Spleen (tissue), 11 donors: ENCODE data around the gene SLC25A28. TPM values are rescaled to one million over a fixed set of nuclear protein-coding genes. Genes with fewer than 3 reads are reported as not detected.

Experiments used
- DNase-seq: peaks from one replicate; pipeline ENCODE4 v3.0.0-alpha.2; 2020
- H3K27ac ChIP-seq, 8 donors: fragments of 200-600 bp; sonication (generic) in 7 of 8; 1 replicate in 4 of 8; 2 replicates in 4 of 8; pipeline versions ENCODE4 v1.5.0 to v1.8.0; 2016 to 2021; ENCODE audit warnings: inconsistent platforms in 4 of 8, mild to moderate bottlenecking in 4 of 8, moderate library complexity in 1 of 8
- H3K27me3 ChIP-seq, 7 donors: fragments of 200-600 bp; sonication (generic) in 6 of 7; replicated peaks in 1 of 7; 1 replicate in 4 of 7; 2 replicates in 3 of 7; pipeline versions ENCODE4 v1.5.0 to v1.8.0; 2016 to 2021; ENCODE audit warnings: inconsistent platforms in 3 of 7, mild to moderate bottlenecking in 1 of 7
- H3K36me3 ChIP-seq, 6 donors: fragments of 200-600 bp; sonication (generic) in 5 of 6; 1 replicate in 4 of 6; 2 replicates in 2 of 6; pipeline versions ENCODE4 v1.5.0 to v1.8.0; 2016 to 2021; ENCODE audit warnings: inconsistent platforms in 2 of 6
- H3K4me1 ChIP-seq, 6 donors: fragments of 200-600 bp; sonication (generic) in 5 of 6; 1 replicate in 3 of 6; 2 replicates in 3 of 6; pipeline versions ENCODE4 v1.5.0 to v1.8.0; 2016 to 2021; ENCODE audit warnings: inconsistent platforms in 3 of 6
- H3K4me3 ChIP-seq, 8 donors: fragments of 200-600 bp; sonication (generic) in 7 of 8; 1 replicate in 4 of 8; 2 replicates in 4 of 8; pipeline versions ENCODE4 v1.5.0 to v1.8.0; 2016 to 2021; ENCODE audit warnings: inconsistent platforms in 4 of 8, mild to moderate bottlenecking in 4 of 8, moderate library complexity in 2 of 8
- H3K9me3 ChIP-seq, 8 donors: fragments of 200-600 bp; sonication (generic) in 7 of 8; 1 replicate in 4 of 8; 2 replicates in 4 of 8; pipeline versions ENCODE4 v1.5.0 to v1.8.0; 2016 to 2021; ENCODE audit warnings: inconsistent platforms in 4 of 8
- CTCF ChIP-seq, 11 experiments: fragments of 200-600 bp in 7 of 11; fragments of 450-650 bp in 4 of 11; sonication (generic) in 4 of 11; IDR thresholded peaks in 8 of 11; conservative IDR thresholded peaks in 3 of 11; 1 replicate in 7 of 11; 2 replicates in 4 of 11; pipeline versions ENCODE4 v1.4.0 to v1.8.0; 2016 to 2021; ENCODE audit warnings: antibody characterized with exemption in 11 of 11, inconsistent platforms in 4 of 11, mild to moderate bottlenecking in 1 of 11
- POLR2A ChIP-seq, 3 donors: fragments of 450-650 bp; IDR thresholded peaks; one replicate each; pipeline ENCODE4 v1.5.1; 2017; ENCODE audit warnings: antibody characterized with exemption in 3 of 3, mild to moderate bottlenecking in 1 of 3
- POLR2AphosphoS5 ChIP-seq, 3 donors: sonication (generic); formaldehyde crosslinking; IDR thresholded peaks; one replicate each; pipeline ENCODE4 v1.5.1; 2017; ENCODE audit warnings: antibody characterized with exemption in 3 of 3
- WGBS, 5 donors: extraction: QIAGEN DNeasy Blood & Tissue Kit in 3 of 5; methylation state at CpG; one replicate each; pipeline versions ENCODE4 v1.1.5 to v1.1.7; 2013 to 2018; 5-methylcytosine and 5-hydroxymethylcytosine counted together
- intact Hi-C: fragments of 100-400 bp; cut with DNase I; formaldehyde crosslinking; loops from one replicate; pipeline ENCODE4 v1.15.0; 2023; ENCODE audit warnings: low total_unique reads
- polyA plus RNA-seq, 3 donors: library from polyadenylated mRNA; stranded (reverse); fragments of 200-250 nt; gene quantifications; one replicate each; pipeline ENCODE4 v1.2.1, GENCODE V29; 2013
- total RNA-seq, 7 donors: library from RNA; depleted of rRNA in 3 of 7; stranded (reverse); fragments of >200 nt in 3 of 7; fragmentation: NEBNext Ultra II Directional in 4 of 7; extraction: Animal tissue kit (Norgen Biotek cat#: 25700) in 4 of 7; gene quantifications; one replicate each; pipeline versions ENCODE4 v1.1.0 to v1.2.1, GENCODE V29; 2016 to 2021
- donor health status: healthy with polysubstance abuse.
- donor health status: DM: no; HTN: no; CAD: no; lungs with moderate emphysema.
- donor health status: DM: no; HTN: no; CAD: no.
- donor health status: Bipolar disorder and iron deficiency.
- donor health status: healthy.
- donor health status: DM: no; HTN: no; CAD: no.
- donor health status: DM: yes; HTN: yes; CAD: no.

SLC25A28 gene
- total and polyA plus RNA-seq, 10 donors = 33.9 to 120 (median 56.3) TPM

DNA sequence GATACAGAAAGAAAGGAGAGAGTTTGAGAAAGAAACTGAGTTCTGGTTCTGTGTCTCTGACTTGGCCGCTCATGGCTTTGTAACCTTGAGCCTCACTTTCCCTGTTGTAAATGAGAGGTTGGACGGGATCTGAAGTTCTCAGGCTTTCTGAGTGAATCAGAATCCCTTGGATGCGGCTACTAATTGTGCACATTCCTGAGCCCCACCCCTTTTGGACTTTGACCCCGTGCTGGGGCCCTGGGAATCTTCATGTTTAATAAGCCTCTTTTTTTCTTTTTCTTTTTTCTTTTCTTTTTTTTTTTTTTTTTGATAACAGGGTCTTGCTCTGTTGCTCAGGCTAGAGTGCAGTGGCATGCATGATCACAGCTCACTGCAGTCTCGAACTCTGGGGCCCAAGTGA is 26.9 kb downstream of the SLC25A28 start:
- Histone ChIP-seq H3K36me3 (no peaks in the 10 kb centered on the region), H3K27ac (no peak overlapping the region)
- DNase-seq = no peak

GRCh38 chr10:99590799-99591198 is 29.4 kb downstream of the SLC25A28 start:
- H3K27ac ChIP-seq = no peak overlapping the region
- H3K4me3 ChIP-seq = no peak overlapping the region
- no peaks in the 10 kb centered on the region for H3K27me3 ChIP-seq
- no peaks in the 10 kb centered on the region for H3K36me3 ChIP-seq
- no peaks in the 10 kb centered on the region for H3K9me3 ChIP-seq
- TF ChIP-seq POLR2AphosphoS5 (IDR thresholded peaks at IDR 0.05) (no peak), CTCF (IDR thresholded peaks at IDR 0.05 in 8 of 11, conservative IDR thresholded peaks at IDR 0.05 in 3 of 11) (no peak), POLR2A (IDR thresholded peaks at IDR 0.05) (no peak)
- WGBS, 5 donors = 92 to 95% (median 94%) methylated on average over 7 of the region's 7 CpGs
- DNase-seq = no peak
- intact Hi-C loops = no loop called here
- H3K4me1 ChIP-seq = no peaks in the 10 kb centered on the region

More for the DNA sequence above, 26.9 kb downstream of the SLC25A28 start:
- H3K4me1 ChIP-seq = no peaks in the 10 kb centered on the region
- intact Hi-C loops = no loop called here
- H3K4me3 ChIP-seq = no peak overlapping the region
- no peaks in the 10 kb centered on the region for H3K27me3 ChIP-seq
- no peaks in the 10 kb centered on the region for H3K9me3 ChIP-seq
- no peak for TF ChIP-seq POLR2A (IDR thresholded peaks at IDR 0.05)
- no peak for TF ChIP-seq POLR2AphosphoS5 (IDR thresholded peaks at IDR 0.05)
- no peak for TF ChIP-seq CTCF (IDR thresholded peaks at IDR 0.05 in 8 of 11, conservative IDR thresholded peaks at IDR 0.05 in 3 of 11)
- WGBS, 5 donors = 75 to 88% (median 80%) methylated on average over 5 of the region's 5 CpGs

DNA sequence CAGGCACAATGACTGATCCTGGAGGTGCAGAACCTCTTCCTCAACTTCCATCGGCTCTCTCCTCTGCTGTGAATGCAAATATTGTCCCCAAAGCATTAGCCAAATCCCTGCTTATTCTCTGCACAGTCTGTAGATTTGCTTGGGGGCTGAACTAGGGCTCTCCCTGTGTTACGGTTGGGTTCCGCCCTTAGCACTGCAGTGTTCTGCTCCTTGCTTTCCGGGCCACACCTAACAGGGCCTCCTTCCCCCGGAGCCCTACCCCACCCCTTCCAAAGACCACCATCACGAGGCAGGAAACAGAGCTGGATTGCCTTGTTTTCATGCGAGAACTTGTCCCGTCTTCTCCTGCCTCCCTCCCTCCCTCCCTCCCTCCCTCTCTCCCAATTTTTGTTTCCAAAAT is 36.6 kb downstream of the SLC25A28 start:
- Histone ChIP-seq H3K4me3 (no peak overlapping the region), H3K27me3 (no peaks in the 10 kb centered on the region), H3K27ac (no peak overlapping the region), H3K4me1 (no peaks in the 10 kb centered on the region), H3K36me3 (no peaks in the 10 kb centered on the region), H3K9me3 (no peaks in the 10 kb centered on the region)
- no peak for DNase-seq
- intact Hi-C loops = no loop called here
- 63 to 82% (median 76%) methylated on average over 8 of the region's 8 CpGs for WGBS, 5 donors
- TF ChIP-seq POLR2A (IDR thresholded peaks at IDR 0.05) (no peak), POLR2AphosphoS5 (IDR thresholded peaks at IDR 0.05) (no peak), CTCF (IDR thresholded peaks at IDR 0.05 in 8 of 11, conservative IDR thresholded peaks at IDR 0.05 in 3 of 11) (no peak)

DNA sequence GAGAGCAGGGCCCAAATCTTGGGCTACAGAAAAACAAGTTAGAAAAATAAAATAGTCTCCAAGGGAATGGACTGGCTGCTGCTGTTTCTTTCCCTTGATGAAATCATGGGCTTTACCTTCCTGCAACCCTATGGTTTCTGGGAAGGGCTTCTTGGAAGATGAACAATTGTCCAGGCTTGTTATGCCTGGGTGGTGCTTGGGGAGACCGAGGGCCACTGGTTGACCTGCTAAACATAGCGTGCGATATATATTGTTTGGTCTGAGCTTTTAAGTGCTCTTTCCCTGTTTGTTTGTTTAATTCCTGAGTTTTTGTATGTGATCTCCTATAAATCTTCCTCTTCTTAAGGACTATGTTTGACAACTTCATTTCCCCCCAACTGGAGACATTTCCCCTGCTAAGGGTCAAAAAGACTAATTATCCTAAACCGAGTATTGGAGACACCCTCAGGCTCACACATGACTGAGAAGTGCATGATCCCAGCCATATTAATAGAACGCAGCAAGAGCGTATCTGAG is 37.9 kb downstream of the SLC25A28 start:
- TF ChIP-seq CTCF (IDR thresholded peaks at IDR 0.05 in 8 of 11, conservative IDR thresholded peaks at IDR 0.05 in 3 of 11) (no peak), POLR2AphosphoS5 (IDR thresholded peaks at IDR 0.05) (no peak), POLR2A (IDR thresholded peaks at IDR 0.05) (no peak)
- no peaks in the 10 kb centered on the region for H3K27me3 ChIP-seq
- intact Hi-C loops = no loop called here
- DNase-seq = no peak
- WGBS, 5 donors = 77 to 85% (median 82%) methylated on average over 6 of the region's 6 CpGs
- H3K4me3 ChIP-seq = no peak overlapping the region
- no peaks in the 10 kb centered on the region for H3K36me3 ChIP-seq
- H3K4me1 ChIP-seq = no peaks in the 10 kb centered on the region
- no peak overlapping the region for H3K27ac ChIP-seq
- H3K9me3 ChIP-seq = no peaks in the 10 kb centered on the region
